Ammon's horn (tissue), 1 donor: ENCODE data around the gene ZNF780A.
"Not testable (repeated sequence)": the region's sequence is repeated elsewhere in the genome, so short reads cannot be mapped to it uniquely, and the experiment has no call there.

ENCODE experiments used
- DNase-seq: peaks from one replicate; pipeline ENCODE4 v3.0.0-alpha.2; 2016; ENCODE audit warnings: low spot score

ZNF780A gene

GRCh38 chr19:40090241-40091204 lies at the start of gene ZNF780A:
ZNF780A (minus strand) TSS chr19:40090943; CDS start chr19:40084753, 6,190 bp downstream.
- DNase-seq = peak; percentile 81

GRCh38 chr19:40139533-40140287 lies 49.0 kb upstream of the ZNF780A start:
- peak; percentile 73 for DNase-seq

GRCh38 chr19:40136818-40137217 lies 46.1 kb upstream of the ZNF780A start:
- no peak for DNase-seq

GRCh38 chr19:40134866-40135265 lies 44.1 kb upstream of the ZNF780A start:
- no peak for DNase-seq

GRCh38 chr19:40133491-40133890 lies 42.7 kb upstream of the ZNF780A start:
- DNase-seq = no peak

- no peak for DNase-seq
Observed at GRCh38 chr19:40130013-40130412, 39.3 kb upstream of the ZNF780A start.

GRCh38 chr19:40129425-40129824 lies 38.7 kb upstream of the ZNF780A start:
- DNase-seq = no peak

- DNase-seq = peak; percentile 11
Observed at GRCh38 chr19:40128991-40129390, 38.2 kb upstream of the ZNF780A start.

GRCh38 chr19:40119380-40119779 lies 28.6 kb upstream of the ZNF780A start:
- no peak for DNase-seq

- DNase-seq = not testable (repeated sequence)
Observed at GRCh38 chr19:40118638-40119037, 27.9 kb upstream of the ZNF780A start.

GRCh38 chr19:40116075-40116474 lies 25.3 kb upstream of the ZNF780A start:
- no peak for DNase-seq

- DNase-seq = not testable (repeated sequence)
Observed at GRCh38 chr19:40114119-40114518, 23.4 kb upstream of the ZNF780A start.

GRCh38 chr19:40112271-40112670 lies 21.5 kb upstream of the ZNF780A start:
- not testable (repeated sequence) for DNase-seq

- no peak for DNase-seq
Observed at GRCh38 chr19:40110570-40110969, 19.8 kb upstream of the ZNF780A start.

- DNase-seq = no peak
Observed at GRCh38 chr19:40104754-40105153, 14.0 kb upstream of the ZNF780A start.

GRCh38 chr19:40103600-40103999 lies 12.9 kb upstream of the ZNF780A start:
- no peak for DNase-seq

- no peak for DNase-seq
Observed at GRCh38 chr19:40101813-40102212, 11.1 kb upstream of the ZNF780A start.

GRCh38 chr19:40093416-40093815 lies 2.7 kb upstream of the ZNF780A start:
- no peak for DNase-seq

GRCh38 chr19:40091205-40092129 lies 724 bp upstream of the ZNF780A start:
- no peak for DNase-seq

GRCh38 chr19:40089462-40089861 lies 1.3 kb downstream of the ZNF780A start:
- DNase-seq = no peak

GRCh38 chr19:40088299-40089047 lies 2.3 kb downstream of the ZNF780A start:
- DNase-seq = no peak
